HG03139 (cell line): ENCODE measurements around the gene BCR.

ENCODE experiments used
- ATAC-seq: cut with Tn5 transposase; IDR thresholded peaks from one replicate; pipeline ENCODE4 v1.9.1; 2021; ENCODE audit not compliant: unreplicated experiment

The BCR gene

DNA sequence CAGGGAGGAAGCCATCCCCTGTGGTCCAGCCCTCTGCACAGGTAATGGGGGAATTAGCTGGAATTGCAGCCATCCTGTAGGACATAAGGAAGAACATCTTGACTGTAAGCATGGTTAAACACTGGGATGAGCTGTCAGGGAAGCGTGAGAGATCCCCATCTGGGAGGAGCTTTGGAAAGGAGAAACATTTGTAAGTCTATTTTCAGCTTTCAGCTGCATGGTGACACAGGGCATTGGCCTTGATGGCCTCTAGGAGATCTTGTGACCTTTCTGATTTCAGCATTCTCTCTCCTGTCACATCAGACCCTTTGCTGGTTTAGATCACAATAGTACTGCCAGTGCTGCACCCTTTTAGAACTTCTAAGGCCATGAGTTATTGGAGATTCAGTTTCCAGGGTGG, 47.1 kb downstream of the BCR start:
- ATAC-seq = no peak

DNA sequence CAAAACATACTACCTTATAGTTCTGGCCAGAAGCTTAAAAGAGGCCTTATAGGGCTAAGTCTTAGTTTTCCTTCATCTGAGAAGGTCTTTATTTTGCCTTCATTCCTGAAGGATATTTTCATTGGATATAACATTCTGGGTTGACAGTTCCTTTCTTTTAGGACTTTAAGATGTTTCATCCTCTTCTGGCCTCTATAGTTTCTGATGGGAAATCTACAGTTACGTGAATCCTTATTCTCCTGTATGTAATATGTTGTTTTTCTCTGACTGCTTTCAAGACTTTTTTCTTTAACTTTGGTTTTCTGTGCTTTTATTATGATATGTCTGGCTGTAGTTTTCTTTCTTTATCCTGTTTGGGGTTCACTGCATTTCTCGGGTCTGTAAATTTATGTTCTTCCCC, 48.2 kb downstream of the BCR start:
- ATAC-seq = no peak

DNA sequence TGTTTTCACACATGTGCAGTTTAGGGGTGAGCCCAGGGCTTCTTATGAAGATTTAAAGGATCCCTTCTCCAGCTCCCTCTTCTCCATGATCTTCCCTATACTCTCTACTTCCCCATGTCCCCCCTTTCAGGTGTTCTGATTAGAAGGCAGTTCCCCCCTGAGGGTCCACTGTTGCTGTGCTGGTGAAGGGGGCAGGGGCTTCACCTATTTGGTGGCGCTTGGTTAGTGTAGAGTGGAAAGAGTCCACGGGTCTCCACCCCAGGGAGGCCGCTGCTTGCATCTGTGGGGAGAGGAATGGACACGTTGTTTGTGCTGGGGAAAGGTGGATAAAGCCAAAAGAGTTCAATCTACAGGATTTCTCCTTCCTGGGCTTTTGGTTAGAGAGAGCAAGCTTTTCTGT, 49.3 kb downstream of the BCR start:
- no peak for ATAC-seq

DNA sequence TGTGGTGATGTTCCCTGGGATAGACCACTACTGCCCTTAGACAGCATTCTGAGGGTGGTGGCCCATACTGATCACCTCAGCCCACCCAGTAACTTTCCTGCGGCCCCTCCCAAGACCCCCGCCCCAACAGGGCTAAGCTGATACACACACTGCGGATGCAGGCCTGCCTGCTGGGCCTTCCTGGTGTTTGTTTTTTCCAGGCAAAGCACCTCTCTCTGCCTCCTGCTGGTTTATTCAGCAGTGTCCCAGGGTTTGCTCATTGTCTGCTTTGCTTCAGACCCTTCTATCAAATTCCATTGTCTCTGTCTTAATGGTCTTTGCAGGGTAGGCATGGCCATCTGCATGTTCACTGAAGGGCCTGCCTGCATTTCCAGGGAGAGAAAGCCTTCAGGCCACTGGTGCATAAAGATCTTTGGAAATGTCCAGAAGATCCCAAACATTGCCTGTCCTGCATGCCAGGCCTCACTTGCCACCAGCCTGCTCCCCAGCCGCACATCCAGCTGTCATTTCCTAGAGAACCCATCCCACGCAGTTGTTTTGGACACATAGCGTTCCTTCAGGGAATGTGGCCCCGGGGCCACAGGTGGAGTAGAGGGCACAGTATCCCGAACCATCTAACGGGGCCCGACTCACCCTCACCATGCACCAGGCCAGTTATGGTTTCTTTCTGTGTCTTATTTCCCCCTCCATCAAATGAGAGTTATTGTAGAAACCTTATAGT, 50.2 kb downstream of the BCR start:
- ATAC-seq = no peak

DNA sequence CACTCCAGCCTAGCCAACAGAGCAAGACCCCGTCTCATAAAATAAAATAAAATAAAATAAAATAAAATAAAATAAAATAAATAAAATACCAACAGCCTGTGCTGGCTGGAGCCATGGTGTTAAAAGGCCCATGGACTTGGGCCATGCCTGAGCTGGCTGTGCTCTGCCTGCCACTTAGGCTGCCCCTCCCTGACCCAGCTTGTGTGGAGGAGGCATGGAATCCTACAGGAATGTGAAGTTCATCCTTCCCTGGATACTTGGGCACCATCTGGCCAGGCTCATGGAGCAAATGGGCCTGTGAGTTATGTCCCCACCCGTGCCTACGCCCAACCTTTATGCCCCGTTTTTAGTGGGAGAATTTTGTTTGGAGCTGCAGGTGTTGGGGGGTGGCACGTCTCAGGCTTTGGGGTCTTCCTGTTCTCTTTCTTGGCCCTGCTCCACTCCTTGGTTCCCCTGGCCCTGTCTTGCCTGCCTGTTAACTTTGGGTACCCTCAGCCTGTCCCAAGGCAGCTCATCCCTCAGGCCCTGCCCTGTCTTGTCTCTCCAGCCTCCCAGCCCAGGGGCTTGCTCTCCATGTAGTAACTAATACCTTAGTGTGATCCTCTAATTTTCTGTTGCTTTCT, 51.3 kb downstream of the BCR start:
- ATAC-seq = no peak

DNA sequence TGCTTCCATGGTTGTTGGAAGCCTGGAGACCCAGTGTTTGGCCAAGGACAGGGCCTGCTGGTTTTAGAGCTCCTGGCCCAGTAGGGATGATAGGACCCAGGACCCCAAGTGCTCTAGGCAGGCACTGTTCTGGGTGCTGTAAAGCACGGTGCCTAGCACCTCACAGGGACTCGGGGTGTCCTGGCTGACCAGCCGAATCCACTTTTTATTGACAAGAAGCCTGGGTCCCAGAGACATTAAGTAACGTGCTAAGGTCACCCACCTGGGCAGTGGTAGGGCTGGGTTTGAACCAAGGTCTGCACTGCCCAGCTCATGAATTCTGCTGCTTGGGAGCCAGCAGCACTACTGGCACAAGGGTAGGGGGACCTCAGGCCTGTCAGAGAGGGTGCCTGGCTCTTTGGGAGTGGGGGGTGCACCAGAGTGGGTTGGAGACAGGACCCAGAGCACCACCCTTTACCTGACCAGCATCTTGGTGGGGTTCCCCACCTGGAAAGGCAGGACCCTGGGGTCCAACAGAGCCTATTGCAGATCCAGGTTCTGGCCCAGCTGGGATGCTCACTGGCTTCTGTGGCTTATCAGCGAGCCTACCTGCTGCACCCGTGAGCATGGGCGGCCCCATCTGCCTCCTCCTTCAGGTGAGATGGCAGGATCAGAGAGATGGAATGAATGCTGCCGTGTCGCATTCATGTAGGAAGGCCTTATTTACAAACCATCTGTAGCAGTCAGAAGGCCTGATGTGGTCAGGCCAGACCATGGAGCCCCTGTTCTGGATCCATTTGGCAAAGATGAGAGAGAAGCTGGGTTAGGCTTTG, 52.0 kb downstream of the BCR start:
- no peak for ATAC-seq

DNA sequence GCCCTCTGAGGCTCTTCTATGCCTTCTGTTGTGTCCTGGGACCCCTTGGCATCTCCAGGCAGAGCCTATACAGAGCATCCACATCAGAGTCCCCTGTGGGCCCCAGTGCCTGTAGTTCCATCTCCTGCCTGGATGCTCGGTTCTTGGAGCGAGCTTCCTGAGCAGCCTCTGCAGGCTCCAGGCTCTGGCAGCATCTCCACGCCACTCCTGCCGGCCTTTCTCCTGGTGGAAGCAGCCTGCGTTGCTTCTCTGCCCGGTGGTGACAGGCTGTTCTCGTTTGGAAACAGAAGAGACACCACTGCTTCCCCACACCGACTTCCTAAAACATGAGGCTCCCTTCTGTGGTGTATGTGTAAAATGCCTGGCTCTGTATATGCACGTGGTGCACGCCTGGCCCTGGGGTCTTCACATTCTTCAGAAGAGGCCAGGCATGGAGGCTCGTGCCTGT, 52.8 kb downstream of the BCR start:
- no peak for ATAC-seq

DNA sequence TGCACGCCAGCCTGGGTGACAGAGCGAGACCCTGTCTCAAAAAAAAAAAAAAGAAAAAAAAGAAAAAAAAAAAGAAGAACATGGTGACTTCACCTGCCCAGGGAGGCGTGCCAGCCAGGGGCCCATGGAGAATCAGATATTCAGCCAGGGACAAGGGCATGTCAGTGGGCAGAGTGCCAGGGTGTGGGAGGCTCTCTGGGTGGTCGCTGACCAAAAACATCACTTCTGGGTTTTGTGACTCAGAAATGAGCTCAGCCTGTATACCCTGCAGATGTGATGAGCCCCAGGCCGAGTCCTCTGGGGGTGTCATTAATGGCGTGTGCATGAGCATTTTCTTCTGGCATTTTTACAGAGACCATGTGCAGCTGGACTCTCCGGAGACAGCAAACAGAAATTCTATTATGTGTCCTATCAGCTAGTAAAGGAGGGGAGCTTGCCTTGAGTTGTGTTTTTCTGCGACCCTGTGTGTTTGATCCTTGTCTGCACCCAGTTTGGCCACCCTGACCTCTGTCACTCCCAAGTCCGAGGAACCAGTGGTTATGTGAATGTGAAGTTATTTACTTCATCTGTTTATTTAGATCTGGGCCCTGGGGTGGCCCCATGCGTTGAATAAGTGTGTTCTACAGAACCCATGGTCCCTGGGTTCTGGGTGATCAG, 53.6 kb downstream of the BCR start:
- ATAC-seq = no peak

DNA sequence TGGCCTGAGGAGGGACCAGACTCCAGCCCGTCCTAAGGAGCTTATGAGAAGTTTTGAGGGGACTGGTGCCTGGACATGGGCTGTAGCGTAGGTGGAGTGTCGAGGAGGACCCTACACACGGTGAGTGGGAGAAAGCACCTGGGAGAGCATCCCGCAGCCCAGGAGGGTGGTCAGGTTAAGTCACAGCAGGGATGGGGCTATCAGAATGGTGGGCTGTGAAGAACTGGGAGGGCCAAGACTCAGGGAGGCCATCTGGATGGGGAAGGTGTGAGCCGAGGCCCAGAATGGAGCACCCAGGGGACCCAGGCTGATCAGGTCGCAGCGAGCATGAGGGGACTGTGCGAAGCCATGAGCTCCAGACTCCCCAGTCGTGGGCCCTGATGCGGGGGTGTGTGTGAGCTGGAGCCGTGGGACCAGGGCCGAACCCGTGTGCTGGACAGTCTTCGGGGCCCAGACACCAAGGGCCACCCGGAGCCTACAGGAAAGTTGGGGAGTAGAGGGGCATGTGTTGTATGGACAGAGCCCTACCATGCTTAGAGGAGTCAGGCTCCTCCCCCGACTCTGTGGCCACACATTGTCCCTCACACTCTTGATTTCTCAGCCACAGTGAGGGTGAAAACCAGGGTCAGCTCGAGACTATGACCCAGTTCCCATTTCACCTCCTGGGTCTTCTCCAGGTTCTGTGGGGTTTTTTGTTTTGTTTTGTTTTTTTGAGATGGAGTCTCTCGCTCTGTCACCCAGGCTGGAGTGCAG, 54.3 kb downstream of the BCR start:
- no peak for ATAC-seq

DNA sequence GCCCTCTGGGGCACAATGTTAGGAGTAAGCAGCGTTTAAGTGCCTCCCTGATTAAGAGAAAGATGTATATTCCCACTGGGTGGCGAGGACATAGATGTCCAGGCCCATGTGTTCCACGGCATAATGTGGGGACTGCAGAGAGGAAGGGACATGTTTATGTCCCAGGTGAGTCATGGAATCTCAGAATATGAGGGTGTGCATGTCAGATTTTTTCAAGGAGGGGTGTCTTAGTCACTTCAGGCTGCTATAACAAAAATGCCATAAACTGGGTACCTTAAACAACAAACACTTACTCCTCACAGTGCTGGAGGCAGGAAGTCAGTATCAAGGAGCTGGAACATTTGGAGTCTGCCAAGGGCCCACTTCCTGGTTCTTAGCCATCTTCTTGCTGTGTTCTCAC, 55.1 kb downstream of the BCR start:
- ATAC-seq = no peak

DNA sequence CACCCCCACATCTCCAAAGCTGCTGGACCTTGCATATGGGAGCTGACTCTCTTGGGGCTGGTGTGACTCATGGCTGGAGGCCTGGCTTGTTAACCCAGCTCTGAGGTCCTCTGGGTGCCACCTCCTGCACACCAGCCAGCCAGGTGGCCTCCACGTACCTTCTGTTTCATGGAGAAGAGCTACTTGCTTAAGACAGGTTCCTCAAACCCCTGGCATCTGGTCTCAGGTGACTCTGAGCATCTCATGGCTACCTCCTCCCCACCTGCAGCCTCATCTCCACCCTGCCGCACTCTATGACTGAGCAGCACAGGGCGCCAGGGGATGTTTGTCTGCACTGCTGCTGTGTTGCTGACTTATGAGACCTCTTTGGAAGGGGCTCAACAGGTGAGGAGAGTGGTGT, 55.7 kb downstream of the BCR start:
- no peak for ATAC-seq

DNA sequence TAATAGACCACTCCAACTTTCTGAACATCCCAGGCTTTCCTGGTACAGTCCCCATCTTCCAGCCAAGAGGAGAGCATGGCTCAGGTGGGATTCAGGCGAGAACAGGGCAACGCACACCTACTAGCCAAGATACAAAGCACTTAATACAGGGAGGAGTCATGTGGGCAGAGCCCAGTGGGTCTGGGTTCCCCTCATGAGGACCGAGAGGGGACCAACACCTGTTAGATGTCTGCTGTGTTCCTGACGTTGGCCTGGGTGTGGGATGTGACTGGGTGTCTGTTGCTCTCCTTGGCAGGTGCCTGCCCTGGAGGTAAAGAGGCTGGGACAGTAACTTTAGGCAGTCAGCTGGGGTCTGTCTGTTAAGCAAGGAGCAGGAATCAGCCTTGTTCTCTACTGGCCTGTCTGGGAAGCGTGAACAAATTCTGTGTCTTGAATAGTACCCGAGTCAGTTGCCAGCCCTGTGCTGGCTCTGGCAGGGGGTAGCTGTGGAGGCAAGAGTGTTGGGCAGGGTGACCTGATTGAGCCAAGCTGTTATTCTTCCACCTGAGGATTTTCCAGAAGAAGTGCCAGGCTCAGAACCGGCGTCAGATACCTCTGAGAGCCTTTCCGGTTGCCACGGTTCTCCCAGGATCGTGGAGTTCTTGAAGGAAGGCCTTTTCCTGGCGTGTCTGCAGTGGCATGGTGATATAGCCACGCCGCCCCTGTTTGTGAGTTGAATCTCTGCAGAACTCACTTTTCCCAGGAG, 56.3 kb downstream of the BCR start:
- no peak for ATAC-seq

DNA sequence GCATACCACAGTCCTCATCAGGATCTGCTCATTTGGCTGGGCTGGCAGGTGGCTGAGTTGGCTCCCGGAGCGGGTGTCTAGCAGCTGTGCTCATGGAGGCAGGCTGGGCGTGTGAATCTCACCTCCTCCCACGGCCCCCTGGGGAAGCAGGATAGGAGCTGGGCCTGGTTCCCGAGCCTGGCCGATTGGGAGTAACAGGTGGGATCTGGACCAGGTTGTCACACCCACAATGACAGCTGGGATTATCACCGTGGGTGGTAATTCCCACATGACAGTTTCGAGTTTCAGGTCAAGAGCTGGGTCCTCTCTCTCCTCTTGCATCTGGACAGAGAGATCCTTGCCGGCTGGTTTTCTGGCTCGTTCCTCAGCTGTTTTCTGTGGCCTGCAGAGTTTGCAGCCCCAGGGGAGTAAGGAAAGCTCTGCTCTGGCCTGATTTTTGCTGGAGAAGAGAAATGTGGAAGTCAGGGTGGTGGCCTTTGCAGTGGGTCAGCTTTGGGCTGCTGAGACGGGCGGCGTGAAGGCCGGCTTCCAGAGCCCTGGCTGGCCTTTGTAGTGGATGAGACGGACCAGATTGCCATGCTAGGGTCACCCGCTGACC, 57.0 kb downstream of the BCR start:
- ATAC-seq = no peak

DNA sequence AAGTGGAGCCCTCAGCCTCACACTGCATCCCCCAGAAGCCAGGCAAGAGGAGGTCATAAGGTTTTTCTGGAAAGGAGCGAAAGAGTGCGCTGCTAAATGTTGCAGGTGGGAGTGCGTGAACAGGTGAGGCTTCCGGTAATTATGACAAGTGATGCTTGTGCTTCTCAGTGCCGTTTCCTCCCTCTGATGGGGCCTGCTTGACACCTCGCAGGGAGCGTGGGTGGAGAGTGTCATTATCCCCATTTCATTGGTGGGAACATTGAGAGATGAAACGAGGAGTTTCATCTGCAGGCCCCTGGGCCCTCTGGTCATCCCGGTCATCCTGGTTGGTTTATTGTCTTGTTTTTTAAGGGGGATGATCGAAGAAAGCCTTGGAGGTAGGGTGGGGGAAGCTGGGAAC, 57.5 kb downstream of the BCR start:
- ATAC-seq = no peak

DNA sequence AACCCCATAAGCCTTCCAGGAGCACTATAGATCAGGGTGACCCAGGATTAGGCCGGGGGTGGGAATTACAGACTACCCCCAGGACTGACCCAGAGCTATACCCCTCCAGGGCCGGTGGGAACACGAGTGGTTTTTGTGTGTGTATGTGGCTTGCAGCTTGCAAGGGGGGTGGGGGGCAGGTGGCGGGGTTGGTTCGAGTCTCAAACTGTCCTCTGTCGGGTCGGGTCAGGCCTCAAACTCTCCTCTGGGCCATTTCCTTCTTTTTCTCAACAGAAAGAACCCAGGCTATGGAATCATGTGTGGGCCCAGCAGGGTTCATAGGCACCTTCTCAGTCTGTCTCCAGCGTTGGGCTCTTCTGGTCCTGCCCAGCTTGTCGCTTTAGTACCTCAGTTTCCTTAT, 58.4 kb downstream of the BCR start:
- ATAC-seq = no peak

DNA sequence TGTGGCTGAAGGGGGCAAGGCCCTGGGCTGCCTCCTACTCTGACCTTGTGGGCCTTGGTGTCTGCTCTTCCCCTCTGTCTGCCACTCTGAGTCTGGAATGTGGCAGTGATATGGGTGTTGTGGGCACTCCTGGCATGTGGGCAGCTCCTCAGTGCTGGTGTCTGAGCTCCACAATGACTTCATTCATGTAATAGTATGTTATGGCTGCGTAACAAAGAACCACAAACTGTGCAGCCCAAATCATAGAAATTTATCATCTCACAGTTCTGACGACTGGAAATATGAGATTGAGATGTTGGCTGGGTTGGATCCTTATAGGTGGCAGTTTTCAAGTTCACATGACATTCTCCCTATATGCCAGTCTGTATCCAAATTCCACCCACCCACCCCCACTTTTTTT, 59.1 kb downstream of the BCR start:
- ATAC-seq = no peak

DNA sequence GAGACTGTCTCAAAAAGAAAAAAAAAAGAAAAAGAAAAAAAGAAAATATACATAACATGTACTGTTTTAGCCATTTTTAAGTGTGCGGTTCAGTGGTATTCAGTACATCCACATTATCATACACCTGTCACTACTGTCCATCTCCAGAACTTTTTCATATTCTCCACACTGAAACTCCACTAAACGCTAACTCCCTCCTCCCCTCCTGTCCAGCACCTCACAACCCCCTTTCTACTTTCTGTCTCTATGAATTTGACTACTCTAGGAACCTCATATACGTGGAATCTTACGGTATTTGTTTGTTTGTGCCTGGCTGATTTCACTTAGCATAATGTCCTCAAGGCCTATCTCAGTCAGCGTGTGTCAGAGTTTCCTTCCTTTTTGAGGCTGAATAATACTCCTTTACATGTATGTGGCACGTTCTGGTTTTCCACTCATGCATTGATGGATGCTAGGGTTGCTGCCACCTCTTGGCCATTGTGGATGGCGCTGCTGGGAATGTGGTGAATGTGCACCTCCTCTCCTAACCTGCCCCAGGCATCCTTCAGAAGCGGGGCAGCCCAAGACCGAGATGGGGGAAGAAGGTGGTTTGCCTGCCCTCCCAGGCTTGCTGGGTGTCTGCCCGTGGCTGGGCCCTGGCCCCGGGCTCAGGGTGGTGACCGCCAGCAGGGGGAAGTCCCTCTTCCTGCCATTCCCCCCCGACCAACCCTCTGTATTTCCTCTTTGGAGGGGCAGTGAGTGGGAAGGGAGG, 60.5 kb downstream of the BCR start:
- ATAC-seq = no peak

DNA sequence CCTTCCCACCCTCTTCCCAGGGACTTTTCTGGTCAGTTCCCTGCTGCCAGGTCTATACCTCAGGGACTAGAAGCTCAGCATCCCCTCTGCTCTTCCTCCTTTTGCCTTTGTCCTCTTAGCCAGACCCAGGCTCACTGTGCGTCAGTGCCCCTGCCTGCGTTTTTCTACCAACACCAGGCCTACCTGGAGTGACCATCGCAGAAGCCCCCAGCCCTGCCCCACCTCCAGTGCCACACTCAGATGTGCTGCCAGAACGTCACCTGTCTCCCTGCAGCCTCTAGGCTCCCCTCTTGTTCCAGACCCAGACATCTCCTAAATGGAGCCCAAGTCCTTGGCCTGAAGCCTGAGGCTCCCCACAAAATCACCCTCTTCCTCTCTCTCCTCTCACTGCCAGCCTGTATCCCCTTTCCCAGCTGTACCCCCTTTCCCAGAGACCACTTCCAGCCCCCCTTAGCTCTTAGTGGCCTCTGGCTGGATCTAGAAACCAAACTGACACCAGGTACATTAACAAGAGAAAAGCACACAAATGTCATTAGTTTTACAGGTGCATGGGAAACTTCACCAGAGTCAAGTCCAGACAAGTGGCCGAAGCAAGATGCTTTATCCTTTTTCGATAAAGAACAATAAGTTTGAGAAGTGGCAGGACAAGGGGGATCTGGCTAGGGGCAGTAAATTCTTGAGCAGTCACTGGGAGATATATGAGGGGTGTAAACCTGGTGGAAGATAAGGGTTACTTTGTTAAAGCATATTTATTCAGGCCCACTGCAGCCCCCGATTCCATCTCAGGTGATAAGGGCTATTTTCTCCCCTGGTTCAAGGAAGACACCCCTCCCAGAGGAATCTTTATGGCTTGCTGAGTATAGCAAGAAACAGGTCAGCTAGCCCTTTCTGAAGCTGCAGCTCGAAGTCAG, 61.5 kb downstream of the BCR start:
- no peak for ATAC-seq
